GM21619 (cell line): ENCODE data around the gene MYO15A.

Experiments
- ATAC-seq: cut with Tn5 transposase; IDR thresholded peaks from one replicate; pipeline ENCODE4 v1.9.1; 2021; ENCODE audit not compliant: unreplicated experiment

Gene MYO15A

GRCh38 chr17:18101828-18102227, 6.7 kb upstream of the MYO15A start:
- ATAC-seq: no peak

- no peak for ATAC-seq
These were observed 5.9 kb upstream of the MYO15A start for GRCh38 chr17:18102640-18103039.

GRCh38 chr17:18105027-18105426, 3.5 kb upstream of the MYO15A start:
- ATAC-seq: no peak

DNA sequence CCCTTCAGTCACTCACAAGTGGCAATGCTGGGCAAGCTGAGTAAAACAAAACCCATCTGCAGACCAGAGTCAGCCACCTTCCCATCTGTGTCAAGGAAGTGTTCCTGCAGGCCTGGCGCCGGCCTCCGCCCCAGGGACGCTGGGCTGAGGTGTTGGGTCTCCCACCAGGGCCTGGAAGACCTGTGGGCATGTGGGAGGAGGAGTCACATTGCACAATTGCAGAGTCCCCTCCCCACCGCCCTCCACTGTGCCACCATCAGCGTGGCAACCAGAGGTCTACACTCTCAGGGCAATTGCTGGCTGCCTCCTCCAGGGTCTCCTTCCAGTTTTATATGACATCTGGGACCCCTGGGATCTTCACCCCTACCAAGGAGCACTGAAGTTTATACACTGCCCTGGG, 3.0 kb upstream of the MYO15A start:
- ATAC-seq: no peak

DNA sequence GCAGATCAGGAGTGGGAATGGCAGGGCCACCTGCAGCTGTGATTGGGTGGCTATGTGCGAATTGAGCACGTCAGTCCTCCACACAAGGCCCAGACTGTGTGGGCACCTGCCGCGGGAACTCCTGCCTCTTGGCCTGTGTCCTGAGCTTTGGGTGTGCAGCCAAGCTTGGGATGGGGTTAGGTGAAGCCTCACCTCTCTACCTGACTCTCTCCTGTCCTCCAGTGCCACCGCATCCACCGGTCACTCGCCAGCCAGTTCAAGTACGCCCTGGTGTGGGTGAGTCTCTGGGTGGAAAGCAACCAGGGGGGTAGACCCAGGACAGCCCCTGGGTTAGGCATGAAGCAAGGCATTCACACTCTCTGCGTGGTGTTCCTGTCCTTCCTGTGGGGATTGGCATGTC, 2.3 kb upstream of the MYO15A start:
- ATAC-seq: no peak

DNA sequence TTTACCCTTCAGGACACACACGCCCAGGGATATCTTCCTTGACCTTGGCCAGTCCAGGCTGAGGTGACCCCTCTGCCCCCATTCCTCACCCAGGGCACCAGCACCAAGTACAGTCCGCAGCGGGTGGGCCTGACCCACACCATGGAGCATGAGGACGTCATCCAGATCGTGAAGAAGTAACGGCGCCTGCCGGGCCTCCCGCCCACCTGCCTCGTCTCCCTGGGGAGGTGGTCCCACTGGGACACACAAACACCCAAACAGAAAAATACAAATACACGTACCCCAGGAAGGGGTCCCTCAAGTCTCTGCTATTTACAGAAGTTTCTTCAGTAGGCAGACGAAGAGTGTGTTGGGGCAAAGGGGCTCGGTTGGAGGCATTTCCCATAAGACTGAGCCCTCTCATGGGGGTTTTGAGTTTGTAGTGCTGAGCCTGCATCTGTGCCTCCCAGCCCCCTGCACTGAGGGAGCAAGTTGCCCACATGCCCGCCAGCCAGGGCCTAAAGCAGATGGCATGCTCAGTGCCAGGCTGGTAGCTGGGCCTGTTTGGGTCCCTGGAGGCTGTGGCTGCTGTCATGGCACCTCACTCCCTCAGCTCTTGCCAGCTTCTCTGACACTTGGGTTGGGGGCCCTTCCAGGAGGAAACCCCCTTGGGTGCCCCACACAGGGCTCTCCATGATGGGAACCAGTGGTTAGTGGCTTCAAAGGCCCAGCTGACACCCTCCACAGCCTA, 1.3 kb upstream of the MYO15A start:
- ATAC-seq: no peak

GRCh38 chr17:18107971-18108370, 585 bp upstream of the MYO15A start:
- no peak for ATAC-seq

GRCh38 chr17:18109935-18110485, 1.5 kb downstream of the MYO15A start:
- ATAC-seq: no peak

- no peak for ATAC-seq
These were observed 2.1 kb downstream of the MYO15A start for GRCh38 chr17:18110636-18111145.

DNA sequence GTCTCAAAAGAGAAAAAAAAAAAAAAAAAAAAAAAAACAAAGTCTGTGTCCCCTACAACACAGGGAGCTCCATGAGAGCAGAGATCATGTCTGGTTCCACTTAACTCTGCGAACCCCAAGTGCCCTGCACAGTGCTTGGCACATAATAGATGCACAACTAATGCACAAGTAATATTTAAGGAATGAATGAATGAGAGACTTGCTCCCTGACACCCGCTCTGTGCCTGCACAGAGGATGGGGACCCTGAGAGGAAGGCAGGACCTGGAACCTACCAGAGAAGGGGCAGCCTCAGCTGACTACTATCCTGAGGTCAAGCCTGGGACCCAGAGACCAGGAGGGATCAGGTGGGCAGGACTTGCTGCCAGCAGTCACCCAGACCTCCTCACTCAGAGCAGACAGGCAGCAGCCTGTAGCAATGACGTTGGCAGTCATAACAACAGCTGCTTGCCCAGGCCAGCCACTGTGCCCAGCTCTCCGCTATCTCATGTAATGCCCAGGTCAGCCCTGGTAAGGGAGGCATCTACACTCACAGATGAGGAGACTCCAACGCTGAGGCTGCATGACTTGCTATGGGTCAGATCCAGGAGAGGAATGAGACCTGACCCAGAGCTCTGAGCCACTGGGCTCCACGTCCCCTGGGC, 2.9 kb downstream of the MYO15A start:
- no peak for ATAC-seq

GRCh38 chr17:18115517-18115916, 7.0 kb downstream of the MYO15A start:
- ATAC-seq: no peak

GRCh38 chr17:18116078-18116477, 7.5 kb downstream of the MYO15A start:
- no peak for ATAC-seq

- no peak for ATAC-seq
These were observed 9.0 kb downstream of the MYO15A start for GRCh38 chr17:18117533-18117932.

GRCh38 chr17:18117982-18118975, 9.7 kb downstream of the MYO15A start:
- no peak for ATAC-seq

DNA sequence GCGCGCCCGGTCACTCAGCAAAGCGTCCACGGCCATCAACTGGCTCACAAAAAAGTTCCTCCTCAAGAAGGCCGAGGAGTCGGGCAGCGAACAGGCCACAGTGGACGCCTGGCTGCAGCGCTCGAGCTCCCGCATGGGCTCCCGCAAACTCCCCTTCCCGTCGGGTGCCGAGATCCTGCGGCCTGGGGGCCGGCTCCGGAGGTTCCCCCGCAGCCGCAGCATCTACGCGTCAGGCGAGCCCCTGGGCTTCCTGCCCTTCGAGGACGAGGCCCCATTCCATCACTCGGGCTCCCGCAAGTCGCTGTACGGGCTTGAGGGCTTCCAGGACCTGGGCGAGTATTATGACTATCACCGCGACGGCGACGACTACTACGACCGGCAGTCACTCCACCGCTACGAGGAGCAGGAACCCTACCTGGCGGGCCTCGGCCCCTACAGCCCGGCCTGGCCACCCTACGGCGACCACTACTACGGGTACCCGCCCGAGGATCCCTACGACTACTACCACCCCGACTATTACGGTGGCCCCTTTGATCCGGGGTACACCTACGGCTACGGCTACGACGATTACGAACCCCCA, 10.7 kb downstream of the MYO15A start:
- ATAC-seq: no peak

DNA sequence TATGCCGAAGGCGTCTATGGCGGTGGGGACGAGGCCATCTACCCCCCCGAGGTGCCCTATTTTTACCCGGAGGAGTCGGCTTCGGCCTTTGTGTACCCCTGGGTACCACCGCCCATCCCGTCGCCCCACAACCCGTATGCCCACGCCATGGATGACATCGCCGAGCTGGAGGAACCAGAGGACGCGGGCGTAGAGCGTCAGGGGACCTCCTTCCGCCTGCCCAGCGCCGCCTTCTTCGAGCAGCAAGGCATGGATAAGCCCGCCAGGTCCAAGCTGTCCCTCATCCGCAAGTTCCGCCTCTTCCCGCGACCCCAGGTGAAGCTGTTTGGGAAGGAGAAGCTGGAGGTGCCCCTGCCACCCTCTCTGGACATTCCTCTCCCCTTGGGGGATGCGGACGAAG, 11.4 kb downstream of the MYO15A start:
- no peak for ATAC-seq

- ATAC-seq: no peak
These were observed 12.0 kb downstream of the MYO15A start for GRCh38 chr17:18120461-18121017.

DNA sequence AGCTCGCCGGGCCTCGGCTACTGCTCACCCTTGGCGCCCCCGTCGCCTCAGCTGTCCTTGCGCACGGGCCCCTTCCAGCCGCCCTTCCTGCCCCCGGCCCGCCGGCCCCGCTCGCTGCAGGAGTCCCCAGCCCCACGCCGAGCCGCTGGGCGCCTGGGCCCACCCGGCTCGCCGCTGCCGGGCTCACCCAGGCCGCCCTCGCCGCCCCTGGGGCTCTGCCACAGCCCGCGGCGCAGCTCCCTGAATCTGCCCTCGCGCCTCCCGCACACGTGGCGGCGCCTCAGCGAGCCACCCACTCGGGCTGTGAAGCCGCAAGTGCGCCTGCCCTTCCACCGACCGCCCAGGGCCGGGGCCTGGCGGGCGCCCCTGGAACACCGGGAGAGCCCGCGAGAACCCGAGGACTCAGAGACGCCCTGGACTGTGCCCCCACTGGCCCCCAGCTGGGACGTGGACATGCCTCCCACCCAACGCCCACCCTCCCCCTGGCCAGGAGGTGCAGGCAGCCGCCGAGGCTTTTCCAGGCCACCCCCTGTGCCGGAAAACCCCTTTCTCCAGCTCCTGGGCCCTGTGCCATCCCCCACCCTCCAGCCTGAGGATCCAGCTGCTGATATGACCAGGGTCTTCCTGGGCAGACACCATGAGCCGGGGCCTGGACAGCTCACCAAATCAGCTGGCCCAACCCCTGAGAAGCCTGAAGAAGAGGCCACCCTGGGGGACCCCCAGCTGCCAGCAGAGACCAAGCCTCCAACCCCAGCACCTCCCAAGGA, 12.8 kb downstream of the MYO15A start:
- ATAC-seq: no peak

DNA sequence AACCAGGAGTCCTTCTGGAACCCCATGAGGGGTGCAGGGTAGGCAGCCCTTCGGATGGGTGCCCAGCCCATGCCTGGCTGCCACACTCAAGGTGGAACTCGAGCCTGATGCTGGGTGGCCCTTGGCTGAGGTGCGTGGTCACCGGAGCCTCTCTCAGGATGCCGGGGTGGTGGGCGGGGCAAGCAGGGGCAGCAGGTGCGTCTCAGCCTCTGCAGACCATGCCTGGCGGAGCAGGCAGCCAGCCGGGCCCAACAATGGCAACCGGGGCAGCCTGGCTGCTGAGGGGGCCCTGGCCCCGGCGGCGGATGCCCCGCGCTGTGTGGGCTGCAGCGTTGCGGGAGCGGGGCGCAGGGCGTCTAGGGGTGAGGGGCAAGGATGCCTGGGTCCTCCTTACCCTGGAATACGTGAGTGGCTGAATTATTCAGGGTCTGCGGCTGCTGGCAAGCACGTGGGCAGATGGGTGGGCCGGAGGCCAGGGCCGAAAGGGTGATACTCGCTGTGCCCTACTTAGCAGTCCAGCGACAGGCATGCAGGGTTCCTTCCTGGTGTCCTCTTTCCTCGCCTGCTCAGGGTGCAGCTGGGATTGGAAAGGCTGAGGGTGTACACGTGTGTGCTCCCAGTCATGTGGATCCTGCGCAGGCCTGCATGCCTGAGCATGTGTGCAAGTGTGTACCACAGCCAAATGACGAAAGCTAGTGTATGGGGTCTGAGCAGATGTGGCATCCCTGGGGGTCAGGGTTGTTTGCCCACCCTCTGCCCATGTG, 14.6 kb downstream of the MYO15A start:
- ATAC-seq: no peak
